Lung (tissue), 12 donors: ENCODE measurements around the gene IP6K3. TPM values are rescaled to one million over a fixed set of nuclear protein-coding genes. Genes with fewer than 3 reads are reported as not detected.

Experiments
- ATAC-seq: fragments of 200-7000 bp; cut with Tn5 transposase; one replicate; pipeline ENCODE4 v1.9.1; 2020; ENCODE audit warnings: moderate number of reproducible peaks; ENCODE audit not compliant: insufficient read depth, low FRiP score
- DNase-seq, 3 donors: peaks; one replicate each; pipeline ENCODE4 v3.0.0-alpha.2; 2013 to 2017
- H3K27ac ChIP-seq, 2 donors: one replicate each; pipeline ENCODE4 v1.5.1; 2013; ENCODE audit warnings: mild to moderate bottlenecking in 2 of 2, moderate library complexity in 2 of 2, control low read depth in 1 of 2, inconsistent platforms in 1 of 2, low read depth in 1 of 2, low read length in 1 of 2
- H3K27me3 ChIP-seq, 3 donors: one replicate each; pipeline ENCODE4 v1.5.1; 2013; ENCODE audit warnings: low read length in 2 of 3; ENCODE audit not compliant: control insufficient read depth in 3 of 3, insufficient read depth in 3 of 3
- H3K36me3 ChIP-seq, 4 donors: one replicate each; pipeline ENCODE4 v1.5.1; 2013; ENCODE audit warnings: low read length in 4 of 4, mild to moderate bottlenecking in 1 of 4, moderate library complexity in 1 of 4; ENCODE audit not compliant: control insufficient read depth in 4 of 4, insufficient read depth in 4 of 4
- H3K4me1 ChIP-seq, 5 donors: one replicate each; pipeline ENCODE4 v1.5.1; 2013; ENCODE audit warnings: low read length in 5 of 5, mild to moderate bottlenecking in 2 of 5, moderate library complexity in 1 of 5; ENCODE audit not compliant: control insufficient read depth in 5 of 5, insufficient read depth in 5 of 5
- H3K4me3 ChIP-seq: one replicate; pipeline ENCODE4 v1.5.1; 2013; ENCODE audit warnings: mild to moderate bottlenecking, control low read depth, moderate library complexity
- H3K9ac ChIP-seq, 2 donors: one replicate each; pipeline ENCODE4 v1.5.1; 2013; ENCODE audit warnings: low read length in 2 of 2, control low read depth in 1 of 2; ENCODE audit not compliant: insufficient read depth in 1 of 2
- H3K9me3 ChIP-seq, 4 donors: one replicate each; pipeline ENCODE4 v1.5.1; 2013; ENCODE audit warnings: low read length in 3 of 4, mild to moderate bottlenecking in 1 of 4, moderate library complexity in 1 of 4; ENCODE audit not compliant: control insufficient read depth in 4 of 4, insufficient read depth in 3 of 4
- CTCF ChIP-seq: IDR thresholded peaks from 2 replicates; pipeline ENCODE4 v1.5.1; 2012; ENCODE audit warnings: mild to moderate bottlenecking; ENCODE audit errors: control extremely low read depth, extremely low read depth
- WGBS, 2 donors: extraction: QIAGEN DNeasy Blood & Tissue Kit; methylation state at CpG; one replicate each; pipeline ENCODE4 v1.1.7; 2013; 5-methylcytosine and 5-hydroxymethylcytosine counted together
- polyA plus RNA-seq, 2 donors: library from polyadenylated mRNA; stranded (reverse); fragments of 200-250 nt; gene quantifications; one replicate each; pipeline ENCODE4 v1.2.1, GENCODE V29; 2013
- total RNA-seq, 2 donors: library from RNA; depleted of rRNA in 1 of 2; stranded (reverse); fragments of >200 nt in 1 of 2; gene quantifications; one replicate each; pipeline ENCODE4 v1.2.1, GENCODE V29; 2014 to 2021
- donor health status: control.
- donor health status: control.
- donor health status: Bipolar disorder and iron deficiency.
- donor health status: healthy.
- donor health status: DM: yes; HTN: yes; CAD: no.

Gene IP6K3
- total and polyA plus RNA-seq, 4 donors: 1.3 to 3.9 (median 2.5) TPM

- no peak for ATAC-seq
- DNase-seq: no peak
- peaks cover 0 to 65% (median 30%) of the 10 kb centered on the region in 5 donors for H3K4me1 ChIP-seq
- H3K9ac ChIP-seq: no peak overlapping the region
- H3K9me3 ChIP-seq: no peaks in the 10 kb centered on the region
- 85 to 91% methylated on average over 4 of the region's 4 CpGs for WGBS, 2 donors
- no peaks in the 10 kb centered on the region for H3K27me3 ChIP-seq
- no peak overlapping the region for H3K27ac ChIP-seq
- TF ChIP-seq CTCF: no peak
- H3K36me3 ChIP-seq: no peaks in the 10 kb centered on the region
- H3K4me3 ChIP-seq: no peak overlapping the region
Observed at GRCh38 chr6:33748841-33749240, 2.1 kb upstream of the IP6K3 start.

- no peak overlapping the region for H3K4me3 ChIP-seq
- no peak overlapping the region for H3K9ac ChIP-seq
- DNase-seq (no peak), ATAC-seq (no peak)
- H3K4me1 ChIP-seq: peaks cover 0 to 73% (median 30%) of the 10 kb centered on the region in 5 donors
- TF ChIP-seq CTCF: no peak
- H3K36me3 ChIP-seq: no peaks in the 10 kb centered on the region
- H3K27ac ChIP-seq: no peak overlapping the region
- no peaks in the 10 kb centered on the region for H3K27me3 ChIP-seq
- 89 to 93% methylated on average over 5 of the region's 5 CpGs for WGBS, 2 donors
- H3K9me3 ChIP-seq: no peaks in the 10 kb centered on the region
Observed at GRCh38 chr6:33747823-33748222, 1.1 kb upstream of the IP6K3 start.

- ATAC-seq: no peak
- no peaks in the 10 kb centered on the region for H3K27me3 ChIP-seq
- 42 to 50% methylated on average over 14 of the region's 14 CpGs for WGBS, 2 donors
- H3K4me3 ChIP-seq: peak overlapping the region; percentile 25
- H3K36me3 ChIP-seq: no peaks in the 10 kb centered on the region
- H3K27ac ChIP-seq: peak overlapping the region; percentile 48 to 87
- no peak for TF ChIP-seq CTCF
- peak overlapping the region in 1 of 2 donors; percentile 50 for H3K9ac ChIP-seq
- H3K9me3 ChIP-seq: no peaks in the 10 kb centered on the region
- DNase-seq: peak in 2 of 3 donors; percentile 55 to 75
- H3K4me1 ChIP-seq: peaks cover 0 to 61% (median 20%) of the 10 kb centered on the region in 5 donors
Observed at GRCh38 chr6:33746036-33746600, 587 bp downstream of the IP6K3 start.

GRCh38 chr6:33745548-33745947, 1.2 kb downstream of the IP6K3 start:
- no peak for TF ChIP-seq CTCF
- Histone ChIP-seq H3K36me3 (no peaks in the 10 kb centered on the region), H3K9me3 (no peaks in the 10 kb centered on the region), H3K9ac (no peak overlapping the region), H3K27ac (peak overlapping the region; percentile 9 to 87), H3K27me3 (no peaks in the 10 kb centered on the region), H3K4me3 (no peak overlapping the region), H3K4me1 (peaks cover 0 to 57% (median 14%) of the 10 kb centered on the region in 5 donors)
- 81 to 90% methylated on average over 7 of the region's 7 CpGs for WGBS, 2 donors
- peak; percentile 65 to 80 (median 77) for DNase-seq
- no peak for ATAC-seq
